GM18520 (cell line): Measurements from ENCODE around the gene HNRNPUL1.
"Not testable (repeated sequence)": the region's sequence is repeated elsewhere in the genome, so short reads cannot be mapped to it uniquely, and the experiment has no call there.

Experiments used
- ATAC-seq: cut with Tn5 transposase; IDR thresholded peaks from one replicate; pipeline ENCODE4 v1.9.1; 2021; ENCODE audit not compliant: unreplicated experiment

The HNRNPUL1 gene

DNA sequence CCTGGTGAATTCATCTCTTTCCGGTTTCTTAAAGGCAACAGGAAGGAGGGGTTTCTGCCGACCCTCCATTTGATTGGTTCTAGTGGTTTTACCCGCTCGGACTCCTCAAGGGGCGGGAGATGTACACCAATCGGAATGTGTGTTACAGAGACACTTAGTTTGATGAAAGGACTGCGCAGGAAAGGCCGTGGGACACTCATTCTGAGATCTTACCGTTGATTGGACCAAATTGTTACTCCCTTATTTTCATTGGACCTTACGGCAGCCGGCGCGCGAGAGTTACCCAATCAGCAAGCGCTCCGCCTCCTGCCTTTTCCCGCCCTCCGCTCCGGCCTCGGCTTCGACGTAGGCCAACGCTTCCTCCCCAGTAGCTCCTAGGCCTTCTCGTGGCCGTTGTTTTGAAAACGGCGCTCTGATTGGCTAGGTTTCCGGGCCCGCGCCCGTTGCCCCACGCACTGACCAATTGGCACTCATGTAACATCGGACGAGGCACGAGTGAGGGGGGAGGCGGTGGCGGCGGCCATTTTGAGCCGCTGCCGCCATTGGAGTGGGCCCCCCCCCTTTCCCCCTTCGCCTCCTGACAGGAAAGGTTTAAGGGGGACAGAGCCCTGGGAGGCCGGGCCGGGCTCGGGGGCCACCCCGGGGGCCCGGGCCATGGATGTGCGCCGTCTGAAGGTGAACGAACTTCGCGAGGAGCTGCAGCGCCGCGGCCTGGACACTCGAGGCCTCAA lies at the start of gene HNRNPUL1:
Gene HNRNPUL1 (plus strand): TSS at position 523 of the 731 bp plus-strand sequence. CDS start 132 bp downstream, at position 655.
- ATAC-seq: peak; percentile 67

DNA sequence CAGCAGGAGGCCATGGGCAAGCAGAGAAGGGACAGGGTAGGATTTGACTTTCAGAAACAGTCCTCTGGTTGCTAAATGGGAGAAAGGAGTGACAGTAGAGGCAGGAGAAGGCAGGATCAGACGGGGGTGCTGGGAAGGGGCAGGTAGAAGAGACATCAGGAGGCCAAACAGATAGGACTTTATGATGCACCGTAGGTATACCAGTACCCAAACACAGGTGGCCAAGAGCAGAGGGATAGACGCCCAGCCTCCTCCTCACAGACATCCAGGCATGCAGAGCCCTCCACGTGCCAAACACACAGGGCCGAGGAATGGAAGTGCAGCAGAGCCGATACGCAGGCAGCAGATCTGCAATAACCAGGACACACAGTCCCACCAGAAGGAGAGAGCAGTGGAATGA lies 46.4 kb upstream of the HNRNPUL1 start:
- ATAC-seq: no peak

DNA sequence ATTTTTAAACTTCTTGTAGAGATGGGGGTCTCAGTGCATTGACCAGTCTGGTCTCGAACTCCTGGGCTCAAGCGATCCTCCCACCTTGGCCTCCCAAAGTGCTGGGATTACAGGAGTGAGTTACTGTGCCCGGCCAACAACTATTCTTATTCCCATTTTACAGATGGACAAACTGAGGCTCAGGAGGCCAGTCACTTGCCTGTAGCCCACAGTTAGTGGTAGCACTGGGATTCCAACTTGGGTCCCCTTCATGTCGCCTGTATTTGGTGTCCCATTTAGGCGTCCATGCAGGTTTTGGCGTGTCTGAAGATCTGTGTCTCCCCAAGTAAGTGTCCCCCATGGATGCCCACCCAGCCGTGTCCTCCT lies 45.9 kb upstream of the HNRNPUL1 start:
- ATAC-seq: no peak

DNA sequence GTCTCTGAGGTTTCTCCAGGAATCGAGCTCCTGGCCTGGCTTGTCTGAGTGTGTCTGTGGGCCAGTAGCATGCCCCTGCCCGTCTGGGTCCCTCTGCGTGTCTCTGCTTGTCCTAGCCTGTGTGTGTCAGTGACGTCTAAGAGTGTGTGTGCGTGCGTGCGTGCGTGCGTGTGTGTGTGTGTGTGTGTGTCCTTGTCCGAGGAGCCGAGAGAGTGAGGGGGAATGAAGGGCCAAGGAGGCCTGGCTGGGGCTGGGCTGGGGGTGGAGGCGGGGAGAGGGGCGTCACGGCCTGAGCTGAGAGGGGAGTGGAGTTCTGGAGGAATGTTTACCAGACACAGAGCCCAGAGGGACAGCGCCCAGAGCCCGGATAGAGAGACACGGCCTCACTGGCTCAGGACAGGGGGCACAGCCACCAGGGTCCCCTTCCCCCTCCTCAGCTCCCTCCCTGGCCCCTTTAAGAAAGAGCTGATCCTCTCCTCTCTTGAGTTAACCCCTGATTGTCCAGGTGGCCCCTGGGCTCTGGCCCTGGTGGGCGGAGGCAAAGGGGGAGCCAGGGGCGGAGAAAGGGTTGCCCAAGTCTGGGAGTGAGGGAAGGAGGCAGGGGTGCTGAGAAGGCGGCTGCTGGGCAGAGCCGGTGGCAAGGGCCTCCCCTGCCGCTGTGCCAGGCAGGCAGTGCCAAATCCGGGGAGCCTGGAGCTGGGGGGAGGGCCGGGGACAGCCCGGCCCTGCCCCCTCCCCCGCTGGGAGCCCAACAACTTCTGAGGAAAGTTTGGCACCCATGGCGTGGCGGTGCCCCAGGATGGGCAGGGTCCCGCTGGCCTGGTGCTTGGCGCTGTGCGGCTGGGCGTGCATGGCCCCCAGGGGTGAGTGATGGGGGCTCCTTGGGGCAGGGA lies 45.3 kb upstream of the HNRNPUL1 start, which contains the start of gene AXL:
Gene AXL (plus strand): TSS at position 609 of the 893 bp plus-strand sequence. CDS start 170 bp downstream, at position 779.
- ATAC-seq: no peak

DNA sequence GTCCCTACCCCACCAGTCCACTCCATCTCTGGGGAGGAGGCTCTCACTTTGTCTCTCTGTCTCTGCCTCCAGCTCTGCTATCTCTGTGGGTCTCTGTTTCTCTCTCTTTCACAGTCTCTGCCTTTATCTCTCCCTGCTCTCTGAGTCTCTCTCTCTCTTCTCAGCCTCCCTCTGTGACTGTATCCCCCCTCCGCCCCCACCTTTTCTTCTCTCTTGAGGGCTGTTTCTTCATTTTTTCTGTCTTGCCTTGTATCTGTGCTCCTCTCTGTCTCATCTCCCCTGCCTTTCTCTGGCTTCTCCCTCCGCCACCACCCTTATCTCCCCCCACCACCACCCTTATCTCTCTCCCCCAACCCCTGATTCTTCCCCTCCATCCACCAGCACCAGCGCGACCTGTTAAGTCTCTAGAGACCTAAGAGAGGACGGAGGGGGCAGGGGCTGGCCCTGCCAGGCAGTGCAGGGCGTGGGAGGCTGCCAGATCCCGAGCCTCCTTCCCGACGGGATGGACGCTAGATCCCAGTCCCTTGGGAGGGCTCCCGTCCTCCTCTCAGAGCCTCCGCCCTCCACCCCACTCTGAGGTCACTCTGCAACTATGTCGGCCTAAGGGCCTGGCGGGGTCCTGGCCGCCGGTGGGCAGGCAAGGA lies 44.1 kb upstream of the HNRNPUL1 start:
- no peak for ATAC-seq

DNA sequence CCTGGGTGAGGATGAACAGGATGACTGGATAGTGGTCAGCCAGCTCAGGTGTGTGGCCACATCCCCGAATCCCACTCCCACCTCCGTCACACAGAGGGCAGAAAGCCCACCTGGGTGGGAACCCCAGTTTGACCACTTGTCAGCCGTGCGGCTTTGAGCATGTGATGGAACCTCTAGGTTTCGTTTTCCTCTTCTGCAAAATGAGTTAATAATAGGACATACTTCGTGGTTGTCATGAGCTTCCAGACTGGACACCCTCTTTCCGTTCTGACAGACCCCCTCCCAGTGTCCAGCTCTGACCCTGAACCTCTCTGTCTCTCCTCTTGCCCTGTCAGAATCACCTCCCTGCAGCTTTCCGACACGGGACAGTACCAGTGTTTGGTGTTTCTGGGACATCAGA lies 43.4 kb upstream of the HNRNPUL1 start:
- ATAC-seq: no peak

DNA sequence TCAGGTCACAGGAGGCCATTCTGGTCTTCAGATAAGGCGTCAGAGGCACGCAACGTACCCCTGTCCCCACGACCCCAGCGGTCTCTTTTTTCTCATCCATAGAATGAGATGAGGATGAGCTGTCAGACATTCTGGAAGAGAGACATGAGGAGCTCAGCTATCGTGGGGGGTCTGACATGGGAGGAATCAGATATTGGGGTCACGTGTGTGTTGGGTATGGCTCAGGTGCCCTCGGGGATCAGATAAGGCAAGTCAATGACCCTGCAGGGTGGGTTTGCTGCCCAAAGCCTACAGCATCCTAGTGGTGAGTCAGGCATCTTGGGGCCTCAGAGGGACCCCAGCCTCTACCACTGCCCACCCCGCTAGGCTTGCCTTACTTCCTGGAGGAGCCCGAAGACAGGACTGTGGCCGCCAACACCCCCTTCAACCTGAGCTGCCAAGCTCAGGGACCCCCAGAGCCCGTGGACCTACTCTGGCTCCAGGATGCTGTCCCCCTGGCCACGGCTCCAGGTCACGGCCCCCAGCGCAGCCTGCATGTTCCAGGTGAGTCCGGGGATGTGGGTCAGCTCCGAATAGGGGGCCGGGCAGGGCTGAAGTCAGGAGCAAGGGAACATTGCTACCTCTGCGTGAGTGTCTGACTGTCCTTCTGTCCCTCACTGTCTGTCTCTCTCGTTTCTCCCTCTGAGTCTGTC lies 42.5 kb upstream of the HNRNPUL1 start:
- no peak for ATAC-seq

DNA sequence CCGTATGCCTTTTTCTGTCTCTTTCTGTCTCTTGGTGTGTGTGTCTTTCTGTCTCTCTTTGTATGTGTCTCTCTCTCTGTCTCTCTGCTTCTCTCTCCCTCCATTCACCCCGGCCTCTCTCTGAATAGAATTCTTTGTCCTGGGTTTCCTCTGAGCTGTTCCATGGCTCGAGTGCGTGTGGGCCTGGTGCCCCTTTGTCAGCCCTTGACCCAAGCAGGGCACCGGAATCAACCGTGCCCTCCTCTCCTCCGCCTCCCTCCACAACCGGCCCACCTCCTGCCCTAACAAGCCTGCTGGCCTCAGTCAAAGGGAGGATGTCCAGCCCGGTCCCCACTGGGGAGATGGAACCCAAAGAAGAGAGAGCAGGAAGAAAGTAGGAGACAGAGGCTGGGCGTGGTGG lies 41.9 kb upstream of the HNRNPUL1 start:
- ATAC-seq: no peak

DNA sequence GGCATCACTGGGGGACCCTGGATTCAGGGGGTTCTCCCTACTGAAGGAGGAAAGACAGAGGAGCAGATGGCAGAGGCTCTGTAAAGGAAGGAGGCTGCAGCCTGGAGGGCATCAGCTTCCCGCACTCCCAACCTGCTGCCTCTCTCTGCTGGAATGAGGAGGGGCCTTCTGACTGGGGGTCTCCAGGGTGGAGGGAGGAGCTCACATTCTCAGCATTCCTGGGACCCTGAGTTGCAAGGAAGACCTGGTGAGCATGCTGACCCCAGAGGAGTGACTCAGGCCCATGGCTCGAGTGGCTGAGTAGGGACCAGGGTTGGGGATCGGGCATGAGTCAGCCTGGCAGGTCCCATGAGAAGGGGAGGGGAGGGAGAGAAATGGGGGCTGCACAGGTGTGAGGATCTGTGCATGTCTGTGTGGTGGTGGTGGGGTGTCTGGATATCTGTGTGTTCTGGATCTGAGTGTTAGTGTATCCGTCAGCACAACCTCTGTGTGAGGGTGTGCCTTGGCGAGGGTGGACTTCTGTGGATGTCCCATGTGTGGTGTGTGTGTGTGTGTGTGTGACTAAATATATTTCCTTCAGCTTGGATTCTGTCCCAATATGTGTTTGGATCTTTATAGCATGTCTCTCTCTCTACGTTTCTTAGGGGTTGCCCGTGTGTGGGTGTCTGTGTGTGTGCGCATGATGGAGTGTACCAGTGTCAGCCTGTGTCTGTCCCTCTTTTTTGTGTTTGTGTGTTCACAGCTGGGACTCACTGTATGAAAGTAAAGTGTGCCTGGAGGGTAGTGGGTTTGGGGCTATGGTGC lies 40.5 kb upstream of the HNRNPUL1 start:
- ATAC-seq: no peak

DNA sequence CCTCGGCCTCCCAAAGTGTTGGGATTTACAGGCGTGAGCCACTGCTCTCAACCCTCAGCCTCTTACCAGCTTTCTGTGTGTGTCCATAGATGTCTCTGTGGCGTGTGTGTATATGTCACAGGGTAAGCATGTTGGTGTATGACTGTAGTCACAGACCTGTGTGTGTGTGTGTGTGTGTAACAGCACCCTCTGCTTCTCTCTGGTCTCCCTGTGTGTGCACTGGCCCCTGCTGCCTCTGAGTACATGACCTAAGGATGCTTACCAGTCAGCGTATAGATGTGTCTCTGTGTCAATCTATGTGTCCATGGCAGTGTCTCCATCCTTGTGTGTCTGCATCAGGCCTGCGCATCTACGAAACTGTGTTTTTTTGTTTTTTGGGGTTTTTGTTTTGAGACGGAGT lies 39.5 kb upstream of the HNRNPUL1 start:
- no peak for ATAC-seq

DNA sequence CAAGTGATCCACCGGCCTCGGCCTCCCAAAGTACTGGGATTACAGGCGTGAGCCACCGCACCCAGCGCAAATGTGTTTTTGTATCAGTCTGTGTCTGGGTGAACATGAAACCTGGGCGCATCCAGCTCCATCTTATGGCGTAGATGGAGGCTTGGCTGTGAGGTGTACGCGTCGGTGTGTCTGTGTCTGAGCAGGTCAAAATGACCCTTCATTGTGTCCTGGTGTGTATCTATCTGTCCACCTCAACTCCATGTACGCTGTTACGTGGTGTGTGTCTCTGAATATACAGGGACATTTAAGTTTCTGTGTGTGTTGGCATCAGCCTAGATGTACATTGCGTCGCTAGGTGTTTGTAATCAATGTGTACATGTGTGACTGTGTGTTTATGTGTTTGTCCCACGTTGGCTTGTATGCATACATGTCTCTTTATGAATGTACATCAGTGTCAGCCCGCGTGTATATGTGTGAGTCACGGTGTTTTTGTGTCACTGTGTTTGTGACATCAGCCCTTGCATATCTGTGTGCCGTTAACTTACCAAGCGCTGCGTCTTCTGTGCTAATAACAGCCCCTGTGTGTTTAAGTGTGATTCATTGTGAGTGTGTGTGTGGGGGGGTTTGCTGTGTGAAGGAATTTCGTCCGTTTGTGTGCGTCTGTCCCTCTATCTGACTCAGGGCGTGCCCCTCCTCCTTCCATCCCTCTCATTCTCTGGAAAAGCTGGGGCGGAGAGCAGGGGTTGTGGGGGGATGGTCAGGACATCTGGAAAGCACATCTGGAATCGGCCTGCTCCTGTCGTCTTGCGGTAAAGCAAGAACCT lies 38.7 kb upstream of the HNRNPUL1 start:
- ATAC-seq: no peak

DNA sequence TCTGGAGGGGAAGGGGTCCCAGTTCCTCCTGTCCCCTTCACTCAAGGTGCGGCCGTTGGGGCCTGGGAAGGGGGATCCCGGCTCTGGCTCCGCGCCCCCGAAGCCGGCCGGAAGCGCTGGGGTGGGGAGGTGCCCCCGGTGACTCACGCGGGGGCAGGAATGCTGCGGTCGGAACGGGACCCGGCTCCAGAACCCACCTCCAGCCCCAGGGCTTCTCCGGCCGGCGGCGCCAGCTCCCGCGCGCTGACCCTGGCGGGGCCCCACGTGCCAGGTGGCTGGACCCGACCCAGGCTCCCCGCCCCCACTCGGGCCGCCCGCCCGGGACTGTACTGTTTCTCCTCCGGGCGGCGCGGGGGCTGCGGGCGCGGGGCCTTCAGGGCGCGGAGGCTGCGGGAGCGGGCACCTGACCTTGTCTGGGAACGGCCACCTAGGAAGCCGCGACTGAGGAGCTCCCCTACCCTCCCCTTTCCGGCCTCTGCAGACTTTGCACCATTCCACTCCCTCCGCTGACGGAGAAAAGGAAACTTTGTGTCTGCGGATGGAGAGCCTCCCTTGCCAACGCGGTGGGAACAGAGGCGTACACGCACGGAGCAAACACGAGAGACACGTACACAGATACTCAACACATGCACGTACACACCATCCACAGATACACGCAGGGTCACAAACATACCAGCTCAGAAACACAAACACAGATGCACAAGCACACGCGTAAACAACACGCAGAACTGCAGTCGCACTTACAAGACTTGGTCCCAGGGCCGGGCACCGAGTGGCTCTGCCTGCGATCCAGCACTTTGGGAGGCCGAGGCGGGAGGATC lies 37.9 kb upstream of the HNRNPUL1 start:
- no peak for ATAC-seq

DNA sequence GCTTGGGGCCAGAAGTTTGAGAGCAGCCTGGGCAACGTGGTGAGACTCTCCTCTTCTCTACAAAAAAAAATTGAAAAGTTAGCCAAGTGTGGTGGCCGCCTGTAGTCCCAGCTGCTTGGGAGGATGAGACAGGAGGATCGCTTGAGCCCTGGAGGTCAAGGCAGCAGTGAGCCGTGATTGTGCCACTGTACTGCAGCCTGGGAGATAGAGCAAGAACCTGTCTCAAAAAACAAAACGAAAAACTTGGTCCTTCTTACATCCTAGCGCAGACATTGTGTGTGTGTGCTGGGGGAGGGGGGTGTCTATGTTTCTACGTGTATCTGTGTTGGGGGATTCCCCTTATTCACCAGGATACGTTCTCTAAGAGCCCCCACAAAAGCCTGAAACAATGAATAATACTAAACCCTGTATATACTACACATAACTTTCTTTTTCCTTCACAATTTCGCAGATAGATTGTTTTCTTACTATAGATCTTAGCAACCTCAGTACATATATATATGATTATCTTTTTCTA lies 37.2 kb upstream of the HNRNPUL1 start:
- ATAC-seq: no peak

DNA sequence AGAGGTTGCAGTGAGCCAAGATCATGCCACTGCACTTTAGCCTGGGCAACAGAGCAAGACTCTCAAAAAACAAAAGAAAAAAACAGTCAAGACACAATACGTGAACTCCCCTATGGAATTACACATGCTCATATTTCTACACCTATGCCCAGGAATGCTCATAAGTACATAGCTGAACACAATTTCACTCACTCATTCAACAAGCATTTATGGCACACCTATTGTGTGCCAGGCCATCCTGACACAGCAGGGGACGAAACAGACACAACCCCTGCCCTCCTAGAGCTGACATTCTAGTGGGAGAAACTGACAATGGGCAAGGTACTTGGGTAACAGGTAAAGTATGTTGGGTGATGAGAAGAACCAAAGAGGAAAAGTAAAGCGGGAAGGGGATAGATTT lies 35.7 kb upstream of the HNRNPUL1 start:
- no peak for ATAC-seq

DNA sequence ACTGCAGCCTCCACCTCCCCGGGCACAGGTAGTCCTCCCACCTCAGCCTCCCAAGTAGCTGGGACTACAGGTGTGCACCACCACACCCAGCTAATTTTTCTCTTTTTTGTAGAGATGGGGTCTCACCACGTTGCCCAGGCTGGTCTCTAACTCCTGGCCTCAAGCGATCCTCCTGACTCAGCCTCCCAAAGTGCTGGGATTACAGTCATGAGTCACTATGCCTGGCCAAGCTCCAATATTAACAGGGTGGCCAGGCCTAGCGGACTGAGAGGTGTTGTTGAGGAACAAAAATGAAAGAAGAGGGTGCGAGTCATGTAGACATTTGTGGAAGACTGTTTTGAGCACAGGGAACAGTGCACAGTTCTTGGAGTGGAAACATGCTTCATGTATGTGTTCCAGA lies 34.8 kb upstream of the HNRNPUL1 start:
- not testable (repeated sequence) for ATAC-seq

DNA sequence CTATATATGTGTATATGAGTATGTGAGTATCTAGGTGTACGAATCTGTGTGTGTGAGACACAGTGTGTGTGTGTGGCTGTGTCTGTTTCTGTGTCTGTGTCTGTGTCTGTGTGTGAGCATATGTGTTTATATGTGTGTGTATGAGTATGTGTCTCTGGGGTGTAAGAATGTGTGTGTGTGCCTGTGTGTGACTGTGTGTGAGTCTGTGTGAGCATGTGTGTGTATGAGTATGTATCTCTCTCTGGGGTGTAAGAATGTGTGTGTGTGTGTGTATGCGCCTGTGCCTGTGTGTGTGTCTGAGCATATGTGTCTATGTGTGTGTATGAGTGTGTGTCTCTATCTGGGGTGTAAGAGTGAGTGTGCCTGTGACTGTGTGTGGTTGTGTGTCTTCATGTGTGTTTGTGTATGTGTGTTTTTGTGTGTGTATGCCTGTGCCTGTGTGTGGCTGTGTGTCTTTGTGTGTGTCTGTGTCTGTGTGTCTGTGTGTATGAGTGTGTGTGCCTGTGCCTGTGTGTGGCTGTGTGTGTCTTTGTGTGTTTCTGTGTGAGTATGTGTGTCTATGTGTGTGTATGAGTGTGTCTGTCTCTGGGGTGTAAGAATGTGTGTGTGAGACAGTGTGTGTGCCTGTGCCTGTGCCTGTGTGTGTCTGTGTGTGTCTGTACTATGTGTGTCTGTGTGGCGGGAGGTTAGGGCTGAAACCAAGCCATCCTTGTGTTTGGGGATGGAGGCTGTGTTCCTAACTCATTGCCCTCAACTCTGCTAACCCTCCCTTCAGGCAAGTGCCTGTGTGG lies 33.9 kb upstream of the HNRNPUL1 start:
- no peak for ATAC-seq

DNA sequence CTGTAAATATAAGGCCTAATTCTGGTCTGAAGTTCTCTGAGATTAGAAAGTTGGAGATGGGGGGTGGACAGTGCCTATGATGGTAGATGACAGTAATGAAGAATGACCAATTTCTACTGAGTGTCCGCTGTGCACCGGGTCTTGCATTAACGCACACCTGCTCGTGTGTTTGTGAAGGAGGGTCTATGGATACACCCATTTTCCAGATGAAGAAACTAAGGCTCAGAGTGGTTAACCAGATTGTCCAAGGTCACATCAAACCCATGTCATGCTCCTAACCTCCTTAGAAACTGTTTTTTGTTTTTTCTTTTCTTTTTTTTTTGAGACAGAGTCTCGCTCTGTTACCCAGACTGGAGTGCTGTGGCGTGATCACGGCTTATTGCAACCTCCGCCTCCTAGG lies 31.5 kb upstream of the HNRNPUL1 start:
- no peak for ATAC-seq
